HEK293 (cell line): Measurements from ENCODE around the gene LRRFIP1.

ENCODE experiments used
- CTCF ChIA-PET: fragments of 350-600 bp; formaldehyde crosslinking; extraction: SDS; loops from one replicate; lab custom pipeline; 2021; ENCODE audit warnings: antibody characterized with exemption; lab: Yijun Ruan, JAX
- POLR2A ChIA-PET: fragments of 300-600 bp; formaldehyde crosslinking; extraction: SDS; loops from one replicate; lab custom pipeline; 2020; ENCODE audit warnings: antibody characterized with exemption, inconsistent platforms; lab: Yijun Ruan, JAX
- H3K27ac ChIP-seq: fragments of 200-500 bp; sonication (Bioruptor generic); 2 replicates; pipeline ENCODE4 v1.5.1; 2014; ENCODE audit warnings: low read depth, low read length, control low read depth, inconsistent platforms; ENCODE audit errors: extremely low read depth
- H3K36me3 ChIP-seq, 2 experiments: fragments of 200-500 bp in 1 of 2; sonication (Bioruptor generic) in 1 of 2; 1 replicate in 1 of 2; 2 replicates in 1 of 2; pipeline ENCODE4 v1.5.1; 2014 to 2017; ENCODE audit warnings: inconsistent platforms in 2 of 2, low read length in 2 of 2; ENCODE audit not compliant: control insufficient read depth in 2 of 2, insufficient read depth in 1 of 2
- H3K4me1 ChIP-seq: fragments of 200-500 bp; sonication (Bioruptor generic); 2 replicates; pipeline ENCODE4 v1.5.1; 2014; ENCODE audit warnings: mild to moderate bottlenecking, low read length, inconsistent platforms; ENCODE audit not compliant: control insufficient read depth, insufficient read depth
- H3K4me3 ChIP-seq: 2 replicates; pipeline ENCODE4 v1.5.1; 2011; ENCODE audit warnings: low read depth, mild to moderate bottlenecking, control low read depth, low read length, moderate library complexity
- H3K9me3 ChIP-seq: fragments of 200-500 bp; sonication (Bioruptor generic); 2 replicates; pipeline ENCODE4 v1.5.1; 2014; ENCODE audit warnings: low read depth, low read length, inconsistent platforms; ENCODE audit not compliant: control insufficient read depth, insufficient read depth
- MEIS1 ChIP-seq: sonication (generic); formaldehyde crosslinking; IDR thresholded peaks from 2 replicates; pipeline ENCODE4 v1.8.1; 2022; ENCODE audit warnings: missing genetic modification reagents, mild to moderate bottlenecking, borderline replicate concordance
- MZF1 ChIP-seq: fragments of 450-650 bp; formaldehyde crosslinking; IDR thresholded peaks from 2 replicates; pipeline ENCODE4 v1.5.1; 2017; ENCODE audit warnings: missing biosample characterization, missing genetic modification characterization, borderline replicate concordance
- SP3 ChIP-seq: fragments of 450-650 bp; formaldehyde crosslinking; IDR thresholded peaks from 2 replicates; pipeline ENCODE4 v1.5.1; 2016; ENCODE audit warnings: missing biosample characterization, missing genetic modification characterization
- YY1 ChIP-seq: fragments of 450-650 bp; formaldehyde crosslinking; IDR thresholded peaks from 2 replicates; pipeline ENCODE4 v1.5.1; 2018; ENCODE audit warnings: missing biosample characterization, missing genetic modification characterization
- ZBTB11 ChIP-seq: fragments of 450-650 bp; formaldehyde crosslinking; conservative IDR thresholded peaks from 2 replicates; pipeline ENCODE4 v1.5.1; 2016; ENCODE audit warnings: low read depth, missing biosample characterization, missing genetic modification characterization
- ZNF112 ChIP-seq: fragments of 450-650 bp; formaldehyde crosslinking; IDR thresholded peaks from 2 replicates; pipeline ENCODE4 v1.5.0; 2017; ENCODE audit warnings: missing biosample characterization, missing genetic modification characterization
- ZNF19 ChIP-seq: fragments of 450-650 bp; formaldehyde crosslinking; IDR thresholded peaks from 2 replicates; pipeline ENCODE4; 2016; ENCODE audit warnings: missing biosample characterization, missing genetic modification characterization, low read depth
- ZNF24 ChIP-seq: fragments of 450-650 bp; formaldehyde crosslinking; IDR thresholded peaks from 2 replicates; pipeline ENCODE4 v1.5.1; 2016; ENCODE audit warnings: missing biosample characterization, missing genetic modification characterization
- ZNF280D ChIP-seq: fragments of 450-650 bp; formaldehyde crosslinking; IDR thresholded peaks from 2 replicates; pipeline ENCODE4 v1.5.1; 2016; ENCODE audit warnings: missing biosample characterization, missing genetic modification characterization
- ZNF37A ChIP-seq: fragments of 450-650 bp; IDR thresholded peaks from 2 replicates; pipeline ENCODE4 v1.5.1; 2018; ENCODE audit warnings: missing biosample characterization, missing genetic modification characterization
- ZNF398 ChIP-seq: fragments of 450-650 bp; formaldehyde crosslinking; IDR thresholded peaks from 2 replicates; pipeline ENCODE4 v1.5.1; 2017; ENCODE audit warnings: missing biosample characterization, missing genetic modification characterization
- ZNF48 ChIP-seq: fragments of 450-650 bp; formaldehyde crosslinking; IDR thresholded peaks from 2 replicates; pipeline ENCODE4 v1.5.1; 2016; ENCODE audit warnings: missing biosample characterization, missing genetic modification characterization
- ZNF510 ChIP-seq: fragments of 450-650 bp; formaldehyde crosslinking; IDR thresholded peaks from 2 replicates; pipeline ENCODE4 v1.5.1; 2018; ENCODE audit warnings: mild to moderate bottlenecking, missing genetic modification characterization, missing biosample characterization; ENCODE audit not compliant: insufficient replicate concordance
- ZNF521 ChIP-seq: fragments of 450-650 bp; formaldehyde crosslinking; IDR thresholded peaks from 2 replicates; pipeline ENCODE4 v1.5.1; 2017; ENCODE audit warnings: missing biosample characterization, mild to moderate bottlenecking, missing genetic modification characterization
- ZNF561 ChIP-seq: fragments of 450-650 bp; IDR thresholded peaks from 2 replicates; pipeline ENCODE4 v1.5.1; 2018; ENCODE audit warnings: missing biosample characterization, missing genetic modification characterization, borderline replicate concordance
- ZNF600 ChIP-seq: fragments of 450-650 bp; formaldehyde crosslinking; IDR thresholded peaks from 2 replicates; pipeline ENCODE4 v1.5.1; 2016; ENCODE audit warnings: missing biosample characterization, missing genetic modification characterization
- ZNF843 ChIP-seq: fragments of 450-650 bp; formaldehyde crosslinking; IDR thresholded peaks from 2 replicates; pipeline ENCODE4 v1.5.1; 2016; ENCODE audit warnings: missing biosample characterization, missing genetic modification characterization
- TF ChIP-seq, protein P1 (sequence below): fragments of 450-650 bp; formaldehyde crosslinking; IDR thresholded peaks from 2 replicates; pipeline ENCODE4 v1.5.1; 2016; ENCODE audit warnings: missing biosample characterization, missing genetic modification characterization

LRRFIP1 gene

GRCh38 chr2:237625216-237625705 lies 2.1 kb upstream of the LRRFIP1 start:
- POLR2A ChIA-PET: no interaction called here
- TF ChIP-seq ZNF48 (tag by site-specific recombination) (no peak), ZBTB11 (tag by site-specific recombination) (no peak), ZNF398 (tag by site-specific recombination) (no peak), ZNF561 (tag by site-specific recombination) (no peak), ZNF112 (no peak), ZNF24 (no peak), SP3 (tag by site-specific recombination) (no peak), ZNF19 (tag by site-specific recombination) (no peak), MZF1 (tag by site-specific recombination) (no peak), ZNF510 (tag by site-specific recombination) (no peak), ZNF37A (tag by site-specific recombination) (no peak), ZNF521 (no peak), YY1 (no peak), ZNF843 (no peak), ZNF280D (tag by site-specific recombination) (no peak), MEIS1 (CRISPR knock-in tag) (no peak), ZNF600 (tag by site-specific recombination) (no peak)
- TF ChIP-seq, protein P1, sequence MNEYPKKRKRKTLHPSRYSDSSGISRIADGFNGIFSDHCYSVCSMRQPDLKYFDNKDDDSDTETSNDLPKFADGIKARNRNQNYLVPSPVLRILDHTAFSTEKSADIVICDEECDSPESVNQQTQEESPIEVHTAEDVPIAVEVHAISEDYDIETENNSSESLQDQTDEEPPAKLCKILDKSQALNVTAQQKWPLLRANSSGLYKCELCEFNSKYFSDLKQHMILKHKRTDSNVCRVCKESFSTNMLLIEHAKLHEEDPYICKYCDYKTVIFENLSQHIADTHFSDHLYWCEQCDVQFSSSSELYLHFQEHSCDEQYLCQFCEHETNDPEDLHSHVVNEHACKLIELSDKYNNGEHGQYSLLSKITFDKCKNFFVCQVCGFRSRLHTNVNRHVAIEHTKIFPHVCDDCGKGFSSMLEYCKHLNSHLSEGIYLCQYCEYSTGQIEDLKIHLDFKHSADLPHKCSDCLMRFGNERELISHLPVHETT (tag by site-specific recombination): no peak
- TF ChIP-seq, all 188 proteins: peak for 0
- no peaks in the 10 kb centered on the region; the same call in 1 of the 2 replicates for H3K4me1 ChIP-seq
- H3K36me3 ChIP-seq: peaks cover 0 to 7% of the 10 kb centered on the region in 2 experiments; a peak in 1 of 3 replicates
- H3K9me3 ChIP-seq: no peaks in the 10 kb centered on the region
- no peak overlapping the region for H3K4me3 ChIP-seq
- H3K27ac ChIP-seq: no peak overlapping the region
- CTCF ChIA-PET: interaction anchor here (0.7 kb wide), 1 partner anchor 150 kb away, joined by 3 read pairs; no protein-coding TSS in a partner anchor
